GM12864 (cell line): ENCODE data around the gene CCT7.

Experiments used
- DNase-seq: peaks from one replicate; pipeline ENCODE4 v3.0.0-alpha.2; 2011; ENCODE audit warnings: low read depth
- H3K4me3 ChIP-seq: 2 replicates; pipeline ENCODE4 v1.5.1; 2011; ENCODE audit warnings: mild to moderate bottlenecking, low read depth, low read length, control low read depth
- CTCF ChIP-seq: IDR thresholded peaks from 2 replicates; pipeline ENCODE4 v1.5.1; 2011; ENCODE audit warnings: low read depth, mild to moderate bottlenecking, moderate library complexity, low read length, control low read depth, inconsistent platforms; ENCODE audit errors: missing control alignments

CCT7 gene

GRCh38 chr2:73297151-73297559, 63.0 kb downstream of the CCT7 start:
- H3K4me3 ChIP-seq: no peak overlapping the region
- DNase-seq: no peak

GRCh38 chr2:73297586-73297985, 63.5 kb downstream of the CCT7 start:
- no peak for TF ChIP-seq CTCF
- no peak for DNase-seq
- H3K4me3 ChIP-seq: no peak overlapping the region

More at GRCh38 chr2:73297151-73297559, 63.0 kb downstream of the CCT7 start:
- TF ChIP-seq CTCF: no peak

GRCh38 chr2:73300926-73301325, 66.8 kb downstream of the CCT7 start:
- no peak for TF ChIP-seq CTCF
- H3K4me3 ChIP-seq: no peak overlapping the region
- no peak for DNase-seq

GRCh38 chr2:73301636-73302035, 67.5 kb downstream of the CCT7 start:
- H3K4me3 ChIP-seq: no peak overlapping the region
- no peak for DNase-seq
- no peak for TF ChIP-seq CTCF
